ENCODE results near the gene RIMS4. TPM values are rescaled to one million over a fixed set of nuclear protein-coding genes. Genes with fewer than 3 reads are reported as not detected.

Gene RIMS4
- total and polyA plus RNA-seq, 2 of the 13 experiments (the other 11 are each of a cell fraction or from before 2014, with no cell fraction given): 0.01 to 0.07 TPM

DNA sequence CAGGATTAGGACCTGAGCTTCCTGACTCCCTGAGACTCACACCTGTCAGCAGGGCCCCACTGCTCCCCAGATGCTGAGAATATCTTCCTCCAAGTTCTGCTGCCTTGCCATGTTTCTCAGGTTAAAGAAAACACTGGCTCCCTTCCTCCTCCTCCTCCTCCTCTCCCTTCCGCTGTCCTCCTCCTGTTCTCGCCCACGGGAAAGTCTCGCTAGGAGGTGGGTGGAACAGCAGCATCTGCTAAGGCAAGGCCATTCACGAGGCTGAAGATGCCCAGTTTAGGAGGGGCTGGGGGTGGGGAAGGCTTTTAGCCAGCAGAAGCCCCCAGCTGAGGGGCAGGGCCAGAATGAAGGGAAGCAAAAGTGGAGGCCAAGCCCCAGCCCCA, 40.9 kb downstream of the RIMS4 start (continued):
- TF ChIP-seq, protein P1, sequence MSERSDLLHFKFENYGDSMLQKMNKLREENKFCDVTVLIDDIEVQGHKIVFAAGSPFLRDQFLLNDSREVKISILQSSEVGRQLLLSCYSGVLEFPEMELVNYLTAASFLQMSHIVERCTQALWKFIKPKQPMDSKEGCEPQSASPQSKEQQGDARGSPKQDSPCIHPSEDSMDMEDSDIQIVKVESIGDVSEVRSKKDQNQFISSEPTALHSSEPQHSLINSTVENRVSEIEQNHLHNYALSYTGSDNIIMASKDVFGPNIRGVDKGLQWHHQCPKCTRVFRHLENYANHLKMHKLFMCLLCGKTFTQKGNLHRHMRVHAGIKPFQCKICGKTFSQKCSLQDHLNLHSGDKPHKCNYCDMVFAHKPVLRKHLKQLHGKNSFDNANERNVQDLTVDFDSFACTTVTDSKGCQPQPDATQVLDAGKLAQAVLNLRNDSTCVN (CRISPR knock-in tag; IDR thresholded peaks at IDR 0.05; ENCODE audit: borderline replicate concordance): no peak
- TF ChIP-seq NCOR1 (IDR thresholded peaks at IDR 0.05; ENCODE audit: borderline replicate concordance, low read length) (no peak), KLF16 (CRISPR knock-in tag; IDR thresholded peaks at IDR 0.05) (no peak), ZFP36 (IDR thresholded peaks at IDR 0.05; ENCODE audit: borderline replicate concordance, low read depth, low read length, partially characterized antibody) (no peak)

DNA sequence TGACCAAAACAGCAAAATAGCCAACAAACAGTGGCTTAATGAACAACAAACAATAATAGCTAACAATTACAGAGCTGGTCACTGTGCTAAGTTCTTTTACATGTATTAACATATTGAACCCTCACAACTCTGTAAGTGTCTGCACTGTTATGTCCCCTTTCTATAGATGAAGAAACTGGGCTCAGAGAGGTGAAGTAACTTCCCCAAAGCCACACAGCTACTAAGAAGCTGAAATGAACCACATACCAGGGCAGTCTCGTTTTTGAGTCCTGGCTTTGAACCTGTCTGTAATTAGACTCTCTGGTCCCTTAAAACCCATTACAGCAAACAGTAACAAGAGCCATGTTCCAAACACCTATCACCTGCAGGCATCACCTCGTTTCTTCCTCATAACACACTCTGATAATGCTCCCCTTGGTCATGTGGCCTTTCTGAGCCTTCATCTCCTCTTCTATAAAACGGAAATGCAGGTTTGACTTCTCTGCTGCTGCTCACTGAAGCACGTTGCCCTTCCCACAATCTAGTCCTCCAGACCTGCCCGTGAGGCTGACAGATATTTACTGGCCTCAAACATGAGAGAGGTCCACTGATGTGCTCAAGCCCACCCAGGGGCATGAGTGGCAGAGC, 41.4 kb downstream of the RIMS4 start:
- POLR2A ChIA-PET: no interaction called here
- no peaks in the 10 kb centered on the region for H3K9me3 ChIP-seq (ENCODE audit: low read length)
- no peaks in the 10 kb centered on the region for H3K79me2 ChIP-seq (ENCODE audit: insufficient read depth, low read length)
- in situ Hi-C loops (cut with HindIII; ENCODE audit: extremely low pct_ligation_motif_present, low pct_unique_long_range_greater_than_20kb) (no loop called here), intact Hi-C loops (cut with micrococcal nuclease; ENCODE audit: unreplicated experiment) (no loop called here)
- ATAC-seq: no peak
- 2% methylated on average over 5 of the region's 5 CpGs for WGBS (ENCODE audit: low lambda C conversion rate)
- CTCF ChIA-PET (ENCODE audit: low intra/inter-chr PET ratio, low total read pairs): no interaction called here
- no peak for FAIRE-seq
- no TSS peak for BruUV-seq (replicated peaks)
- DNase-seq (ENCODE audit: low spot score): no peak
- H3K9ac ChIP-seq (ENCODE audit: insufficient read depth, low read depth, low read length): no peak overlapping the region
- H3K27ac ChIP-seq (ENCODE audit: extremely low read length, insufficient read depth, low read length): no peak overlapping the region
- H2AFZ ChIP-seq (ENCODE audit: low read length): no peak overlapping the region
- no peaks in the 10 kb centered on the region for H4K20me1 ChIP-seq (ENCODE audit: insufficient read depth, low read length)
- TF ChIP-seq SETDB1 (CRISPR knock-in tag; IDR thresholded peaks at IDR 0.05; ENCODE audit: borderline replicate concordance) (no peak), ZFP1 (CRISPR knock-in tag; IDR thresholded peaks at IDR 0.05) (no peak), NR2F6 (IDR thresholded peaks at IDR 0.05) (no peak), NR2F6 (CRISPR knock-in tag; IDR thresholded peaks at IDR 0.05) (no peak), THAP11 (CRISPR knock-in tag; IDR thresholded peaks at IDR 0.05) (no peak), HDAC1 (CRISPR knock-in tag; IDR thresholded peaks at IDR 0.05) (no peak), ZNF564 (CRISPR knock-in tag; IDR thresholded peaks at IDR 0.05) (no peak), TCF7 (IDR thresholded peaks at IDR 0.05; ENCODE audit: low read depth) (no peak), ZNF589 (CRISPR knock-in tag; conservative IDR thresholded peaks at IDR 0.05) (no peak), SMARCC2 (IDR thresholded peaks at IDR 0.05) (no peak), ZNF687 (CRISPR knock-in tag; IDR thresholded peaks at IDR 0.05) (no peak), MAFF (IDR thresholded peaks at IDR 0.05; ENCODE audit: low read depth, low read length) (no peak)
- H3K4me3 ChIP-seq (replicated peaks in 1 of 3; ENCODE audit: insufficient read depth in 1 of 3, low read depth in 2 of 3, low read length in 3 of 3): no peak overlapping the region
- no peaks in the 10 kb centered on the region for H3K36me3 ChIP-seq (replicated peaks in 1 of 2; ENCODE audit: control insufficient read depth in 1 of 2, insufficient read depth in 2 of 2, low read length in 2 of 2)
- H3K4me1 ChIP-seq (ENCODE audit: insufficient read depth, low read length): no peaks in the 10 kb centered on the region
- peaks cover 2 to 15% of the 10 kb centered on the region in 2 experiments; a peak in 2 of 5 replicates for H3K27me3 ChIP-seq (ENCODE audit: control insufficient read depth in 1 of 2, insufficient read depth in 2 of 2, low read length in 2 of 2)
- H3K4me2 ChIP-seq (ENCODE audit: low read depth, low read length): no peak overlapping the region
